ENCODE data around the gene BCAS1.

- TF ChIP-seq YY1 (IDR thresholded peaks at IDR 0.05; ENCODE audit: insufficient read depth, insufficient read length) (no peak), SUZ12 (IDR thresholded peaks at IDR 0.05; ENCODE audit: extremely low read depth, insufficient read depth, insufficient read length) (no peak)
Measured at GRCh38 chr20:53950031-53950430, 120.4 kb downstream of the BCAS1 start.

Measured in NT2/D1 (cell line).